T-helper 2 cell treated with Interferon-gamma antibody and Interleukin-4, amounts not matched to agents 5 μg/mL and 100 μg/mL, for 36 hours (primary cell): Measurements from ENCODE around the gene KCNG4.

Experiments
- DNase-seq: peaks from one replicate; pipeline ENCODE4 v3.0.0; 2021; ENCODE audit warnings: low spot score
- H3K27ac Mint-ChIP-seq: one replicate; pipeline ENCODE4 v1.8.0; 2021; ENCODE audit warnings: mild to moderate bottlenecking, mixed read lengths
- H3K27me3 Mint-ChIP-seq: one replicate; pipeline ENCODE4 v1.8.0; 2021; ENCODE audit warnings: low read depth, mixed read lengths
- H3K36me3 Mint-ChIP-seq: one replicate; pipeline ENCODE4 v1.8.0; 2021; ENCODE audit warnings: low read depth, mixed read lengths
- H3K4me1 Mint-ChIP-seq: one replicate; pipeline ENCODE4 v1.8.0; 2021; ENCODE audit warnings: low read depth, mixed read lengths
- H3K4me3 Mint-ChIP-seq: one replicate; pipeline ENCODE4 v1.8.0; 2022; ENCODE audit warnings: mild to moderate bottlenecking, moderate library complexity, mixed read lengths
- H3K9me3 Mint-ChIP-seq: one replicate; pipeline ENCODE4 v1.8.0; 2021; ENCODE audit warnings: mixed read lengths

Gene KCNG4

GRCh38 chr16:84254062-84254461 is 14.2 kb upstream of the KCNG4 start:
- Mint-ChIP-seq H3K4me1 (no peaks in the 10 kb centered on the region), H3K36me3 (no peaks in the 10 kb centered on the region), H3K4me3 (no peak overlapping the region), H3K27me3 (peaks cover 12% of the 10 kb centered on the region), H3K27ac (no peak overlapping the region), H3K9me3 (no peaks in the 10 kb centered on the region)
- DNase-seq: no peak

GRCh38 chr16:84253173-84253572 is 13.4 kb upstream of the KCNG4 start:
- Mint-ChIP-seq H3K4me3 (no peak overlapping the region), H3K9me3 (no peaks in the 10 kb centered on the region), H3K4me1 (no peaks in the 10 kb centered on the region), H3K36me3 (no peaks in the 10 kb centered on the region), H3K27me3 (peaks cover 12% of the 10 kb centered on the region), H3K27ac (no peak overlapping the region)
- DNase-seq: no peak

- no peak for DNase-seq
- Mint-ChIP-seq H3K36me3 (no peaks in the 10 kb centered on the region), H3K27ac (no peak overlapping the region), H3K9me3 (no peaks in the 10 kb centered on the region), H3K4me1 (no peaks in the 10 kb centered on the region), H3K4me3 (no peak overlapping the region), H3K27me3 (peaks cover 10% of the 10 kb centered on the region)
These were observed 12.4 kb upstream of the KCNG4 start for GRCh38 chr16:84252184-84252583.

- H3K9me3 Mint-ChIP-seq: no peaks in the 10 kb centered on the region
These were observed 8.0 kb upstream of the KCNG4 start for GRCh38 chr16:84247844-84248243.

GRCh38 chr16:84247331-84247730 is 7.5 kb upstream of the KCNG4 start:
- H3K9me3 Mint-ChIP-seq: no peaks in the 10 kb centered on the region
- no peaks in the 10 kb centered on the region for H3K36me3 Mint-ChIP-seq
- no peak overlapping the region for H3K4me3 Mint-ChIP-seq
- H3K4me1 Mint-ChIP-seq: no peaks in the 10 kb centered on the region
- no peak overlapping the region for H3K27ac Mint-ChIP-seq
- no peak for DNase-seq
- H3K27me3 Mint-ChIP-seq: peaks cover 3% of the 10 kb centered on the region

More at GRCh38 chr16:84247844-84248243, 8.0 kb upstream of the KCNG4 start:
- DNase-seq: no peak
- Mint-ChIP-seq H3K4me3 (no peak overlapping the region), H3K36me3 (no peaks in the 10 kb centered on the region), H3K4me1 (no peaks in the 10 kb centered on the region), H3K27ac (no peak overlapping the region), H3K27me3 (peaks cover 3% of the 10 kb centered on the region)

GRCh38 chr16:84246679-84247077 is 6.9 kb upstream of the KCNG4 start:
- H3K27me3 Mint-ChIP-seq: peaks cover 5% of the 10 kb centered on the region
- no peaks in the 10 kb centered on the region for H3K9me3 Mint-ChIP-seq
- DNase-seq: no peak
- H3K4me1 Mint-ChIP-seq: no peaks in the 10 kb centered on the region
- H3K27ac Mint-ChIP-seq: no peak overlapping the region
- no peaks in the 10 kb centered on the region for H3K36me3 Mint-ChIP-seq
- H3K4me3 Mint-ChIP-seq: no peak overlapping the region

GRCh38 chr16:84245956-84246678 is 6.3 kb upstream of the KCNG4 start:
- H3K4me1 Mint-ChIP-seq: no peaks in the 10 kb centered on the region
- H3K4me3 Mint-ChIP-seq: no peak overlapping the region
- no peaks in the 10 kb centered on the region for H3K9me3 Mint-ChIP-seq
- peaks cover 8% of the 10 kb centered on the region for H3K27me3 Mint-ChIP-seq
- no peaks in the 10 kb centered on the region for H3K36me3 Mint-ChIP-seq
- DNase-seq: no peak
- H3K27ac Mint-ChIP-seq: no peak overlapping the region

- Mint-ChIP-seq H3K4me1 (no peaks in the 10 kb centered on the region), H3K27me3 (peaks cover 17% of the 10 kb centered on the region), H3K27ac (no peak overlapping the region), H3K36me3 (no peaks in the 10 kb centered on the region), H3K9me3 (no peaks in the 10 kb centered on the region), H3K4me3 (no peak overlapping the region)
- DNase-seq: no peak
These were observed 4.9 kb upstream of the KCNG4 start for GRCh38 chr16:84244728-84245127.

- no peak overlapping the region for H3K27ac Mint-ChIP-seq
- H3K4me1 Mint-ChIP-seq: no peaks in the 10 kb centered on the region
- DNase-seq: no peak
- peaks cover 21% of the 10 kb centered on the region for H3K27me3 Mint-ChIP-seq
- H3K4me3 Mint-ChIP-seq: no peak overlapping the region
- no peaks in the 10 kb centered on the region for H3K36me3 Mint-ChIP-seq
- H3K9me3 Mint-ChIP-seq: no peaks in the 10 kb centered on the region
These were observed 3.9 kb upstream of the KCNG4 start for GRCh38 chr16:84243732-84244131.

GRCh38 chr16:84242839-84243238 is 3.0 kb upstream of the KCNG4 start:
- Mint-ChIP-seq H3K36me3 (no peaks in the 10 kb centered on the region), H3K27ac (no peak overlapping the region), H3K4me3 (no peak overlapping the region), H3K4me1 (no peaks in the 10 kb centered on the region), H3K27me3 (peaks cover 23% of the 10 kb centered on the region), H3K9me3 (no peaks in the 10 kb centered on the region)
- DNase-seq: no peak

GRCh38 chr16:84241778-84242177 is 2.0 kb upstream of the KCNG4 start:
- H3K27me3 Mint-ChIP-seq: peaks cover 23% of the 10 kb centered on the region
- H3K4me3 Mint-ChIP-seq: no peak overlapping the region
- no peaks in the 10 kb centered on the region for H3K36me3 Mint-ChIP-seq
- no peaks in the 10 kb centered on the region for H3K4me1 Mint-ChIP-seq
- DNase-seq: no peak
- H3K27ac Mint-ChIP-seq: no peak overlapping the region
- no peaks in the 10 kb centered on the region for H3K9me3 Mint-ChIP-seq

- DNase-seq: no peak
- H3K36me3 Mint-ChIP-seq: no peaks in the 10 kb centered on the region
- no peaks in the 10 kb centered on the region for H3K4me1 Mint-ChIP-seq
- peaks cover 23% of the 10 kb centered on the region for H3K27me3 Mint-ChIP-seq
- H3K27ac Mint-ChIP-seq: no peak overlapping the region
- no peaks in the 10 kb centered on the region for H3K9me3 Mint-ChIP-seq
- no peak overlapping the region for H3K4me3 Mint-ChIP-seq
These were observed 643 bp upstream of the KCNG4 start for GRCh38 chr16:84240455-84240854.

GRCh38 chr16:84239141-84239769 is 557 bp downstream of the KCNG4 start:
- Mint-ChIP-seq H3K9me3 (no peaks in the 10 kb centered on the region), H3K4me1 (no peaks in the 10 kb centered on the region), H3K27me3 (peaks cover 23% of the 10 kb centered on the region), H3K4me3 (no peak overlapping the region), H3K36me3 (no peaks in the 10 kb centered on the region), H3K27ac (no peak overlapping the region)
- DNase-seq: no peak

GRCh38 chr16:84237994-84238750 is 1.6 kb downstream of the KCNG4 start:
- Mint-ChIP-seq H3K27me3 (peaks cover 23% of the 10 kb centered on the region), H3K4me3 (no peak overlapping the region), H3K9me3 (no peaks in the 10 kb centered on the region), H3K27ac (no peak overlapping the region), H3K4me1 (no peaks in the 10 kb centered on the region), H3K36me3 (no peaks in the 10 kb centered on the region)
- DNase-seq: no peak
